Measurements from ENCODE around the gene NSF. TPM values are rescaled to one million over a fixed set of nuclear protein-coding genes. Genes with fewer than 3 reads are reported as not detected.

Gene NSF
- total and polyA plus RNA-seq, 10 of the 15 experiments (the other 5 are each of a cell fraction or from before 2014, with no cell fraction given): 6.8 to 25.6 (median 16.8) TPM

- H3K27me3 ChIP-seq (replicated peaks in 1 of 2; ENCODE audit: control insufficient read depth in 2 of 2, insufficient read depth in 2 of 2, low read length in 1 of 2): no peaks in the 10 kb centered on the region
- no peak overlapping the region for H2AFZ ChIP-seq (ENCODE audit: control insufficient read depth, low read depth, low read length)
- CTCF ChIA-PET: interaction anchor here (0.6 kb wide), 1 partner anchor 39 kb away, joined by 3 read pairs; no protein-coding TSS in a partner anchor
- RAD21 ChIA-PET (ENCODE audit: unreplicated experiment): no interaction called here
- H3K9ac ChIP-seq (ENCODE audit: control insufficient read depth, insufficient read depth, low read length): no peak overlapping the region
- intact Hi-C loops (cut with micrococcal nuclease; ENCODE audit: unreplicated experiment): no loop called here
- in situ Hi-C loops (cut with MboI): no loop called here
- H3K36me3 ChIP-seq (ENCODE audit: control insufficient read depth in 2 of 2, insufficient read depth in 2 of 2, low read length in 1 of 2): no peaks in the 10 kb centered on the region
- SMC1A ChIA-PET (ENCODE audit: uncharacterized antibody, unreplicated experiment): no interaction called here
- no peaks in the 10 kb centered on the region for H3K4me1 ChIP-seq (ENCODE audit: control insufficient read depth, insufficient read depth, low read length)
- no peaks in the 10 kb centered on the region for H3K79me2 ChIP-seq (ENCODE audit: control insufficient read depth, insufficient read depth, low read length)
- H3K4me3 ChIP-seq: no peak overlapping the region
- no peak for ATAC-seq
- H3K27ac ChIP-seq (ENCODE audit: control insufficient read depth, insufficient read depth): no peak overlapping the region
- WGBS (ENCODE audit: insufficient coverage, insufficient replicate concordance, low lambda C conversion rate, missing lambda C conversion rate): 89% methylated on average over 7 of the region's 7 CpGs
- no peaks in the 10 kb centered on the region for H4K20me1 ChIP-seq (ENCODE audit: control insufficient read depth, insufficient read depth)
- H3K9me3 ChIP-seq (replicated peaks; ENCODE audit: control insufficient read depth, insufficient read depth, low read length): no peaks in the 10 kb centered on the region
- no TSS peak for BruUV-seq (replicated peaks)
- POLR2A ChIA-PET: no interaction called here
- DNase-seq (ENCODE audit: low read depth, low spot score): no peak
- no peak overlapping the region for H3K4me2 ChIP-seq (ENCODE audit: control insufficient read depth, insufficient read depth)
- TF ChIP-seq CHD2 (IDR thresholded peaks at IDR 0.05; ENCODE audit: borderline replicate concordance, low read depth, low read length) (no peak), MTA3 (IDR thresholded peaks at IDR 0.05; ENCODE audit: borderline replicate concordance, low read length) (no peak), KAT2A (conservative IDR thresholded peaks at IDR 0.05; ENCODE audit: control insufficient read depth, low read depth, low read length) (no peak), SIN3A (IDR thresholded peaks at IDR 0.05; ENCODE audit: low read depth, low read length) (no peak), NFXL1 (IDR thresholded peaks at IDR 0.05; ENCODE audit: borderline replicate concordance) (no peak)
- FAIRE-seq: no peak
Measured at GRCh38 chr17:46742565-46743270, 152.2 kb downstream of the NSF start.

DNA sequence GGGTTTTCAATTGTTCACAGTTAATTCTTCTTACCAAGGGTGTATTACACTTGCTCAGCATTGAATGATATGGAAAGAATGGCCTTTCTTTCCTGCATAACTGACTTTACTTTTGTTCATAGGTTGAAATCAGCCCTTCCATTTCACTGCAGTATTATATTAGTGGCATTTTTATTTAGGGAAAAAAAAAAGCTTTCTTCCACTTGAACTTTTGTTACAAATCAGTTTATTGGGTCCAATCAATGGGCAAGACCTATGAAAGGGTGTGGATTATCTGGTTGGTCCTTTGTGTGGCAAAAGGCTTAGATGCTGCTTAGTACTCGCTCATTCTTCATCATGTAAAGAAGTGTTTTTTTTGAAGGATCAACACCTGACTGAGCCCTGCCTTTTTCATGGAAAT, 154.0 kb downstream of the NSF start:
- 100% methylated on average over 1 of the region's 1 CpG for WGBS (ENCODE audit: insufficient coverage, insufficient replicate concordance, low lambda C conversion rate, missing lambda C conversion rate)
- H3K9ac ChIP-seq (ENCODE audit: control insufficient read depth, insufficient read depth, low read length): no peak overlapping the region
- ChIA-PET SMC1A (ENCODE audit: uncharacterized antibody, unreplicated experiment) (interaction anchor here (1.4 kb wide), 1 partner anchor 9 kb away, joined by 5 read pairs; no protein-coding TSS in a partner anchor), CTCF (interaction anchor here (0.6 kb wide), 1 partner anchor 22 kb away, joined by 3 read pairs; no protein-coding TSS in a partner anchor), POLR2A (no interaction called here), RAD21 (ENCODE audit: unreplicated experiment) (no interaction called here)
- no peak overlapping the region for H3K27ac ChIP-seq (ENCODE audit: control insufficient read depth, insufficient read depth)
- H3K27me3 ChIP-seq (replicated peaks in 1 of 2; ENCODE audit: control insufficient read depth in 2 of 2, insufficient read depth in 2 of 2, low read length in 1 of 2): no peaks in the 10 kb centered on the region
- DNase-seq (ENCODE audit: low read depth, low spot score): no peak
- H3K36me3 ChIP-seq (ENCODE audit: control insufficient read depth in 2 of 2, insufficient read depth in 2 of 2, low read length in 1 of 2): no peaks in the 10 kb centered on the region
- no peaks in the 10 kb centered on the region for H4K20me1 ChIP-seq (ENCODE audit: control insufficient read depth, insufficient read depth)
- BruUV-seq (replicated peaks): no TSS peak
- no peak for FAIRE-seq
- H3K9me3 ChIP-seq (replicated peaks; ENCODE audit: control insufficient read depth, insufficient read depth, low read length): no peaks in the 10 kb centered on the region
- H2AFZ ChIP-seq (ENCODE audit: control insufficient read depth, low read depth, low read length): no peak overlapping the region
- no peak overlapping the region for H3K4me2 ChIP-seq (ENCODE audit: control insufficient read depth, insufficient read depth)
- no peak overlapping the region for H3K4me3 ChIP-seq
- intact Hi-C loops (cut with micrococcal nuclease; ENCODE audit: unreplicated experiment) (no loop called here), in situ Hi-C loops (cut with MboI) (no loop called here)
- no peaks in the 10 kb centered on the region for H3K79me2 ChIP-seq (ENCODE audit: control insufficient read depth, insufficient read depth, low read length)
- no peaks in the 10 kb centered on the region for H3K4me1 ChIP-seq (ENCODE audit: control insufficient read depth, insufficient read depth, low read length)
- no peak for ATAC-seq
- TF ChIP-seq, protein P1, sequence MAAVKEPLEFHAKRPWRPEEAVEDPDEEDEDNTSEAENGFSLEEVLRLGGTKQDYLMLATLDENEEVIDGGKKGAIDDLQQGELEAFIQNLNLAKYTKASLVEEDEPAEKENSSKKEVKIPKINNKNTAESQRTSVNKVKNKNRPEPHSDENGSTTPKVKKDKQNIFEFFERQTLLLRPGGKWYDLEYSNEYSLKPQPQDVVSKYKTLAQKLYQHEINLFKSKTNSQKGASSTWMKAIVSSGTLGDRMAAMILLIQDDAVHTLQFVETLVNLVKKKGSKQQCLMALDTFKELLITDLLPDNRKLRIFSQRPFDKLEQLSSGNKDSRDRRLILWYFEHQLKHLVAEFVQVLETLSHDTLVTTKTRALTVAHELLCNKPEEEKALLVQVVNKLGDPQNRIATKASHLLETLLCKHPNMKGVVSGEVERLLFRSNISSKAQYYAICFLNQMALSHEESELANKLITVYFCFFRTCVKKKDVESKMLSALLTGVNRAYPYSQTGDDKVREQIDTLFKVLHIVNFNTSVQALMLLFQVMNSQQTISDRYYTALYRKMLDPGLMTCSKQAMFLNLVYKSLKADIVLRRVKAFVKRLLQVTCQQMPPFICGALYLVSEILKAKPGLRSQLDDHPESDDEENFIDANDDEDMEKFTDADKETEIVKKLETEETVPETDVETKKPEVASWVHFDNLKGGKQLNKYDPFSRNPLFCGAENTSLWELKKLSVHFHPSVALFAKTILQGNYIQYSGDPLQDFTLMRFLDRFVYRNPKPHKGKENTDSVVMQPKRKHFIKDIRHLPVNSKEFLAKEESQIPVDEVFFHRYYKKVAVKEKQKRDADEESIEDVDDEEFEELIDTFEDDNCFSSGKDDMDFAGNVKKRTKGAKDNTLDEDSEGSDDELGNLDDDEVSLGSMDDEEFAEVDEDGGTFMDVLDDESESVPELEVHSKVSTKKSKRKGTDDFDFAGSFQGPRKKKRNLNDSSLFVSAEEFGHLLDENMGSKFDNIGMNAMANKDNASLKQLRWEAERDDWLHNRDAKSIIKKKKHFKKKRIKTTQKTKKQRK (IDR thresholded peaks at IDR 0.05; ENCODE audit: low read depth, low read length): no peak
- TF ChIP-seq YY1 (IDR thresholded peaks at IDR 0.05; ENCODE audit: low read depth, low read length) (no peak), NFYA (IDR thresholded peaks at IDR 0.05; ENCODE audit: borderline replicate concordance, low read depth, low read length) (no peak), GABPA (IDR thresholded peaks at IDR 0.05; ENCODE audit: low read depth) (no peak), ZSCAN29 (IDR thresholded peaks at IDR 0.05) (no peak), MTA3 (IDR thresholded peaks at IDR 0.05; ENCODE audit: borderline replicate concordance, low read length) (no peak), NFXL1 (IDR thresholded peaks at IDR 0.05; ENCODE audit: borderline replicate concordance) (no peak), CBX3 (IDR thresholded peaks at IDR 0.05; ENCODE audit: borderline replicate concordance, low read depth) (no peak), IRF5 (IDR thresholded peaks at IDR 0.05; ENCODE audit: borderline replicate concordance) (no peak), POLR2AphosphoS2 (IDR thresholded peaks at IDR 0.05; ENCODE audit: low read depth, low read length) (no peak)

Measured in GM12878 (cell line).